DMS79 treated with DMSO at 0.1 percent for 48 hours (cell line): ENCODE measurements around the gene CXorf58.
"Not testable (repeated sequence)": the region's sequence is repeated elsewhere in the genome, so short reads cannot be mapped to it uniquely, and the experiment has no call there.

Source experiments
- DNase-seq: peaks from one replicate; lab custom pipeline; 2025; lab: John Stamatoyannopoulos, UW

The CXorf58 gene

GRCh38 chrX:23907498-23908218, at the start of gene CXorf58, which contains the start of gene APOO:
CXorf58 (plus strand) TSS chrX:23908006; CDS start chrX:23910303, 2,297 bp downstream.
APOO (minus strand) TSS chrX:23907938; CDS start chrX:23907702, 236 bp downstream.
- peak; percentile 61 for DNase-seq

GRCh38 chrX:23859238-23859637, 48.6 kb upstream of the CXorf58 start:
- not testable (repeated sequence) for DNase-seq

- no peak for DNase-seq
These were observed 46.5 kb upstream of the CXorf58 start for GRCh38 chrX:23861215-23861896.

GRCh38 chrX:23861952-23862351, 45.9 kb upstream of the CXorf58 start:
- not testable (repeated sequence) for DNase-seq

- DNase-seq, result no peak
These were observed 43.0 kb upstream of the CXorf58 start for GRCh38 chrX:23864742-23865326.

GRCh38 chrX:23870041-23870440, 37.8 kb upstream of the CXorf58 start:
- DNase-seq, result no peak

GRCh38 chrX:23871905-23872546, 35.8 kb upstream of the CXorf58 start:
- DNase-seq, result no peak

- DNase-seq, result no peak
These were observed 28.3 kb upstream of the CXorf58 start for GRCh38 chrX:23879380-23880090.

GRCh38 chrX:23883737-23884354, 24.0 kb upstream of the CXorf58 start:
- DNase-seq, result no peak

GRCh38 chrX:23884427-23885024, 23.3 kb upstream of the CXorf58 start:
- no peak for DNase-seq

- DNase-seq, result no peak
These were observed 22.0 kb upstream of the CXorf58 start for GRCh38 chrX:23885803-23886202.

- no peak for DNase-seq
These were observed 20.4 kb upstream of the CXorf58 start for GRCh38 chrX:23887451-23887850.

GRCh38 chrX:23887918-23888317, 19.9 kb upstream of the CXorf58 start:
- DNase-seq, result no peak

- DNase-seq, result no peak
These were observed 18.8 kb upstream of the CXorf58 start for GRCh38 chrX:23888887-23889501.

- DNase-seq, result no peak
These were observed 16.9 kb upstream of the CXorf58 start for GRCh38 chrX:23890933-23891332.

GRCh38 chrX:23894993-23895392, 12.8 kb upstream of the CXorf58 start:
- DNase-seq, result not testable (repeated sequence)

GRCh38 chrX:23896539-23896938, 11.3 kb upstream of the CXorf58 start:
- DNase-seq, result not testable (repeated sequence)

GRCh38 chrX:23896981-23897380, 10.8 kb upstream of the CXorf58 start:
- no peak for DNase-seq

- DNase-seq, result no peak
These were observed 9.3 kb upstream of the CXorf58 start for GRCh38 chrX:23898412-23898959.

GRCh38 chrX:23900220-23900797, 7.5 kb upstream of the CXorf58 start:
- no peak for DNase-seq
